SH-SY5Y (cell line): Measurements from ENCODE around the gene LOXL4.

Experiments
- GATA2 ChIP-seq: IDR thresholded peaks from 2 replicates; pipeline ENCODE4 v1.6.1; 2011; ENCODE audit warnings: mild to moderate bottlenecking, low read depth, low read length
- GATA3 ChIP-seq: IDR thresholded peaks from 2 replicates; pipeline ENCODE4 v1.6.1; 2011; ENCODE audit warnings: low read depth, mild to moderate bottlenecking, low read length, moderate library complexity

DNA sequence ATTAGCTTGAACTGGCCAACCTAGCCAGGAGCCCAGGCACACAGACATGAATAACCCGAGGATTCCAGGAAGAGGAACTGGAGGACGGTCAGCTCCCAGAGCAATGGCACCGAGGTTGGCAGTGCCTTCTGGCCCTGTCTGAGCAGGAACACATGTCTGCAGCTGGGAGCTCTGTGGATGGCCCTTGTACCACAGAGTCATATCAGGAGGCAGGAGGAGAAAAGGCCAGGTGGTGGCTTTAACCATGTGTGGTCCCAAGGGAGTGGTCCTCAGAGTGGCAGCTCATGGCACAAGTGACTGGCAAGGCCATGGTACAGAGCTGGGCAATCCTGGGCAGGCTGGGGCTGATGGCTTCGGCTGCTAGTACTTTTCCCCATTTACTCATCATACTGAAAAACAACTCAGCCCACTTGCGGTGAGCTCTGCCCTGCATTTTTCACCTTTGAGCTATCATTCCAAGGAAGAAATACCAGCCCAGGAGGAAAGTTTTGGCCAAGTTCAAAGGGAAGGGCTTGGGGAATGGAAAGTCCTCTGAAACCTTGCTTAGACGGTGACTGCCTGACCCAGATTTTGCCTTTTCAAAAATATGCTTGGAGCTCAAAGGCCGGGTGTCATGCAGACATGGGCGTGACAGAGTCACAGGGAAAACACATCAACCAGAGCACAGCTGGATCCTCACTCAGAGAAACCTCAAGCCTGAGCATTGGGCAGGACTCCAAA is 25.7 kb upstream of the LOXL4 start:
- TF ChIP-seq GATA2 (no peak), GATA3 (no peak)
